ENCODE measurements around the gene TRHDE.
"Not testable (repeated sequence)": the region's sequence is repeated elsewhere in the genome, so short reads cannot be mapped to it uniquely, and the experiment has no call there.

TRHDE gene

GRCh38 chr12:72448805-72449204 lies 176.6 kb downstream of the TRHDE start:
- DNase-seq: no peak

GRCh38 chr12:72453066-72453465 lies 180.9 kb downstream of the TRHDE start:
- no peak for DNase-seq

- DNase-seq: no peak
Measured at GRCh38 chr12:72453550-72453949, 181.4 kb downstream of the TRHDE start.

- DNase-seq: no peak
Measured at GRCh38 chr12:72464471-72464870, 192.3 kb downstream of the TRHDE start.

- no peak for DNase-seq
Measured at GRCh38 chr12:72465155-72465554, 193.0 kb downstream of the TRHDE start.

- no peak for DNase-seq
Measured at GRCh38 chr12:72465940-72466630, 193.9 kb downstream of the TRHDE start.

- no peak for DNase-seq
Measured at GRCh38 chr12:72467985-72468384, 195.8 kb downstream of the TRHDE start.

GRCh38 chr12:72468505-72468904 lies 196.3 kb downstream of the TRHDE start:
- no peak for DNase-seq

GRCh38 chr12:72471806-72472205 lies 199.6 kb downstream of the TRHDE start:
- no peak for DNase-seq

GRCh38 chr12:72472350-72472749 lies 200.2 kb downstream of the TRHDE start:
- no peak for DNase-seq

- no peak for DNase-seq
Measured at GRCh38 chr12:72476301-72476700, 204.1 kb downstream of the TRHDE start.

GRCh38 chr12:72485017-72485701 lies 213.0 kb downstream of the TRHDE start:
- no peak for DNase-seq

GRCh38 chr12:72491426-72491825 lies 219.3 kb downstream of the TRHDE start:
- no peak for DNase-seq

- no peak for DNase-seq
Measured at GRCh38 chr12:72493407-72493806, 221.2 kb downstream of the TRHDE start.

- no peak for DNase-seq
Measured at GRCh38 chr12:72498354-72498753, 226.2 kb downstream of the TRHDE start.

- no peak for DNase-seq
Measured at GRCh38 chr12:72499244-72499643, 227.1 kb downstream of the TRHDE start.

- DNase-seq: no peak
Measured at GRCh38 chr12:72502546-72502945, 230.4 kb downstream of the TRHDE start.

- DNase-seq: no peak
Measured at GRCh38 chr12:72505227-72505626, 233.1 kb downstream of the TRHDE start.

- DNase-seq: no peak
Measured at GRCh38 chr12:72509891-72510290, 237.7 kb downstream of the TRHDE start.

GRCh38 chr12:72510772-72511171 lies 238.6 kb downstream of the TRHDE start:
- DNase-seq: no peak

GRCh38 chr12:72511498-72511897 lies 239.3 kb downstream of the TRHDE start:
- DNase-seq: no peak

GRCh38 chr12:72511906-72512305 lies 239.7 kb downstream of the TRHDE start:
- no peak for DNase-seq

- not testable (repeated sequence) for DNase-seq
Measured at GRCh38 chr12:72520044-72520678, 248.0 kb downstream of the TRHDE start.

- no peak for DNase-seq
Measured at GRCh38 chr12:72521326-72521725, 249.2 kb downstream of the TRHDE start.
